NB4 (cell line): ENCODE results near the gene ATP6V1F.

ENCODE experiments used
- DNase-seq: peaks from one replicate; pipeline ENCODE4 v3.0.0; 2010; ENCODE audit warnings: low read depth
- H3K4me3 ChIP-seq: one replicate; pipeline ENCODE4 v1.5.1; 2011; ENCODE audit warnings: mild to moderate bottlenecking, low read depth, low read length, moderate library complexity
- MYC ChIP-seq: IDR thresholded peaks from 2 replicates; pipeline ENCODE4 v1.6.1; 2011; ENCODE audit warnings: low read depth, low read length
- POLR2A ChIP-seq: IDR thresholded peaks from 2 replicates; pipeline ENCODE4 v1.6.1; 2011; ENCODE audit warnings: mild to moderate bottlenecking; ENCODE audit not compliant: insufficient read length; ENCODE audit errors: extremely low read depth
- TF ChIP-seq, protein P1 (sequence below): IDR thresholded peaks from one replicate; pipeline ENCODE4 v1.5.1; 2012; ENCODE audit warnings: low read depth, low read length
- TF ChIP-seq, protein P2 (sequence below): IDR thresholded peaks from 2 replicates; pipeline ENCODE4 v1.6.1; 2011; ENCODE audit warnings: low read depth, low read length

ATP6V1F gene

DNA sequence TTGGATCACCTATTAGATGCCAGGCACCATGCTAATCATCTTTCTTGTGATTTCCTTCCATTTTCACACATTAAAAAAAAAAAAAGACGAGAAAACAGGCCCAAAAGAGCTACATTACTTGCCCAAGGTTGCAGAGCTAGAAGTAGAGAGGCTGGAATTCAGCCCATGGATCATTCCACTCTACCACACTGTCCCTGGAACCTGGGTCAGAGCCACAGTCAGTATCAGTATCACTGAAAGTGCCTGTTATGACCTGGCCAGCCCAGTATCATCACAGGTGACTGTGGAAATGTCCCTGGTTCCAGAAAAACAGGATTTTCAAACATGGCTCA is 35.8 kb upstream of the ATP6V1F start:
- DNase-seq = no peak
- H3K4me3 ChIP-seq = no peak overlapping the region
- TF ChIP-seq POLR2A (no peak), MYC (no peak)
- TF ChIP-seq, protein P1, sequence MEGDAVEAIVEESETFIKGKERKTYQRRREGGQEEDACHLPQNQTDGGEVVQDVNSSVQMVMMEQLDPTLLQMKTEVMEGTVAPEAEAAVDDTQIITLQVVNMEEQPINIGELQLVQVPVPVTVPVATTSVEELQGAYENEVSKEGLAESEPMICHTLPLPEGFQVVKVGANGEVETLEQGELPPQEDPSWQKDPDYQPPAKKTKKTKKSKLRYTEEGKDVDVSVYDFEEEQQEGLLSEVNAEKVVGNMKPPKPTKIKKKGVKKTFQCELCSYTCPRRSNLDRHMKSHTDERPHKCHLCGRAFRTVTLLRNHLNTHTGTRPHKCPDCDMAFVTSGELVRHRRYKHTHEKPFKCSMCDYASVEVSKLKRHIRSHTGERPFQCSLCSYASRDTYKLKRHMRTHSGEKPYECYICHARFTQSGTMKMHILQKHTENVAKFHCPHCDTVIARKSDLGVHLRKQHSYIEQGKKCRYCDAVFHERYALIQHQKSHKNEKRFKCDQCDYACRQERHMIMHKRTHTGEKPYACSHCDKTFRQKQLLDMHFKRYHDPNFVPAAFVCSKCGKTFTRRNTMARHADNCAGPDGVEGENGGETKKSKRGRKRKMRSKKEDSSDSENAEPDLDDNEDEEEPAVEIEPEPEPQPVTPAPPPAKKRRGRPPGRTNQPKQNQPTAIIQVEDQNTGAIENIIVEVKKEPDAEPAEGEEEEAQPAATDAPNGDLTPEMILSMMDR = no peak
- TF ChIP-seq, protein P2, sequence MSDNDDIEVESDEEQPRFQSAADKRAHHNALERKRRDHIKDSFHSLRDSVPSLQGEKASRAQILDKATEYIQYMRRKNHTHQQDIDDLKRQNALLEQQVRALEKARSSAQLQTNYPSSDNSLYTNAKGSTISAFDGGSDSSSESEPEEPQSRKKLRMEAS = no peak

GRCh38 chr7:128827248-128827958 is 35.3 kb upstream of the ATP6V1F start:
- no peak overlapping the region for H3K4me3 ChIP-seq
- no peak for DNase-seq
- TF ChIP-seq MYC (no peak), POLR2A (no peak)
- TF ChIP-seq, protein P1 = no peak
- TF ChIP-seq, protein P2 = no peak

GRCh38 chr7:128827971-128828711 is 34.5 kb upstream of the ATP6V1F start:
- no peak for DNase-seq
- TF ChIP-seq, protein P1 = no peak
- TF ChIP-seq, protein P2 = no peak
- no peak for TF ChIP-seq POLR2A
- no peak for TF ChIP-seq MYC
- H3K4me3 ChIP-seq = no peak overlapping the region

DNA sequence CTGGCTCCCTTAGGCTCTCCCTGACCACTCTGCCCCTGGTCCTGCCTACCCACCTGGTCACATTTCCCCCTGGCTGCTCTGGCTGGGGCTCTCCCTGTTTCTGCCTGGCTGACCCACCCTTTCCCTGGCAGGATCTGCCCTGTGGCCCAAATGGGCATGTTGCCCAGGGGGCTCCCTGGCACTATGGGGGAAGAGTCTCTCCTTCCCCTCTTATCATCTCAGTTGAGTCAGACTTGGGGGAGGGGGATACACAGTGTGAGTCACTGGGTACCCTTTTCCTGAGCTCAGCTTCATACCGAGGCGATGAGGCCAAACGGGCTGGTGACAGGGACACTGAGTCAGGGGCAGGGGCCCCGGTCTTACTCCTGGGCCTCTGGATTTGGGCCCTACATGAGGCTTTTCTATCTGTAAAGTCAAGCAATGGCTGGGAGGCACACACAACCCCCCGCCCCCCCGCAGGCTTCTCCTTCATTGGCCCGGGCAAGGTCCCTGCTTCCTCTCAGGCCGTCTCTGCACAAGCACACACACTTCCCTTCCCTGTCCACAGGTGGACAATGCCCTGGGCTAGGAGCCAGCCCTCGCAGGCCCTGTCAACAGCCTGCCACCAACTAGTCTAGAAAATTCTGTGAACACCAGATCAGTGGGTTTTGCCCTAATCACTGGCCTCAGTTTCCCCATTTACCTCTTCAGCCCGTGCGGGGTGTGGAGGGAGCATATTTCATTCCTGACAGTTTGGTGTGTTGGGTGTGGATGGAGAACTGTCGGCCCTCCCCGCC is 33.1 kb upstream of the ATP6V1F start:
- peak; percentile 51 for DNase-seq
- H3K4me3 ChIP-seq = no peak overlapping the region
- TF ChIP-seq, protein P1 = no peak
- no peak for TF ChIP-seq POLR2A
- TF ChIP-seq MYC = no peak
- TF ChIP-seq, protein P2 = no peak

GRCh38 chr7:128830231-128831177 is 32.2 kb upstream of the ATP6V1F start, which contains the start of gene FLNC:
Gene FLNC, plus strand, starts transcription at chr7:128830406. Its CDS starts 232 bp downstream, at chr7:128830638.
- TF ChIP-seq POLR2A (no peak), MYC (no peak)
- TF ChIP-seq, protein P1 = no peak
- TF ChIP-seq, protein P2 = no peak
- peak; percentile 51 for DNase-seq
- peak within 1 kb of the TSS; percentile 42 for H3K4me3 ChIP-seq
